Tibial nerve (tissue), 4 donors: ENCODE measurements around the gene FBXW5.

Experiments used
- CTCF ChIP-seq, 5 experiments: fragments of 200-600 bp in 3 of 5; fragments of 450-650 bp in 2 of 5; sonication (generic) in 3 of 5; IDR thresholded peaks; one replicate each; pipeline ENCODE4 v1.5.1; 2016 to 2019; ENCODE audit warnings: antibody characterized with exemption in 5 of 5, mild to moderate bottlenecking in 3 of 5, moderate library complexity in 2 of 5
- EP300 ChIP-seq, 2 donors: sonication (generic); formaldehyde crosslinking; IDR thresholded peaks; one replicate each; pipeline ENCODE4 v1.6.1; 2017; ENCODE audit warnings: antibody characterized with exemption in 2 of 2, mild to moderate bottlenecking in 1 of 2
- POLR2A ChIP-seq, 2 donors: fragments of 450-650 bp; IDR thresholded peaks; one replicate each; pipeline ENCODE4 v1.6.1; 2017; ENCODE audit warnings: antibody characterized with exemption in 2 of 2, mild to moderate bottlenecking in 2 of 2, moderate library complexity in 2 of 2

- TF ChIP-seq CTCF (IDR thresholded peaks at IDR 0.05) (no peak), POLR2A (IDR thresholded peaks at IDR 0.05) (no peak), EP300 (IDR thresholded peaks at IDR 0.05) (no peak)
Observed at GRCh38 chr9:136971746-136972145, 27.2 kb upstream of the FBXW5 start.
